GM10248 (cell line): ENCODE measurements around the gene DNAJB1.

ENCODE experiments used
- CTCF ChIA-PET: fragments of 300-600 bp; sonication (Branson Sonifier 250); formaldehyde crosslinking; extraction: SDS; loops from one replicate; lab custom pipeline; 2021; ENCODE audit warnings: antibody characterized with exemption; lab: Yijun Ruan, JAX
- POLR2A ChIA-PET: fragments of 350-650 bp; sonication (Branson Sonifier 250); formaldehyde crosslinking; extraction: SDS; loops from one replicate; lab custom pipeline; 2020; ENCODE audit warnings: antibody characterized with exemption; lab: Yijun Ruan, JAX
- DNase-seq: peaks from one replicate; pipeline ENCODE4 v3.0.0; 2012; ENCODE audit errors: extremely low spot score
- CTCF ChIP-seq: IDR thresholded peaks from 2 replicates; pipeline ENCODE4 v1.5.1; 2012; ENCODE audit warnings: mild to moderate bottlenecking, low read depth; ENCODE audit errors: extremely low read depth, missing control alignments, control extremely low read depth

DNAJB1 gene

GRCh38 chr19:14471436-14472187, 46.6 kb downstream of the DNAJB1 start:
- ChIA-PET CTCF (interaction anchor here (0.6 to 2.6 kb wide), 17 partner anchors 10 to 411 kb away, joined by 3 to 15 read pairs (median 4); partner anchors contain the start of genes ASF1B and DNAJB1), POLR2A (interaction anchor here (0.6 kb wide), 1 partner anchor 143 kb away, joined by 3 read pairs; no protein-coding TSS in a partner anchor)
- no peak for TF ChIP-seq CTCF
- DNase-seq, result no peak

GRCh38 chr19:14470031-14470876, 47.9 kb downstream of the DNAJB1 start:
- ChIA-PET POLR2A (interaction anchor here (0.6 kb wide), 1 partner anchor 219 kb away, joined by 3 read pairs; no protein-coding TSS in a partner anchor), CTCF (interaction anchor here (1.5 kb wide), 1 partner anchor 10 kb away, joined by 3 read pairs; no protein-coding TSS in a partner anchor)
- TF ChIP-seq CTCF, result no peak
- no peak for DNase-seq

GRCh38 chr19:14467816-14468215, 50.4 kb downstream of the DNAJB1 start:
- CTCF ChIA-PET, result interaction anchor here (0.7 to 5.4 kb wide), 5 partner anchors 12 to 331 kb away, joined by 3 to 50 read pairs (median 5); partner anchors contain the start of gene ASF1B

GRCh38 chr19:14467391-14467790, 50.8 kb downstream of the DNAJB1 start:
- ChIA-PET CTCF (interaction anchor here (1.0 to 5.4 kb wide), 6 partner anchors 13 to 331 kb away, joined by 3 to 50 read pairs (median 4); partner anchors contain the start of genes ASF1B and GIPC1), POLR2A (interaction anchor here (0.7 kb wide), 1 partner anchor 76 kb away, joined by 3 read pairs; no protein-coding TSS in a partner anchor)
- DNase-seq, result no peak
- no peak for TF ChIP-seq CTCF

More at GRCh38 chr19:14467816-14468215, 50.4 kb downstream of the DNAJB1 start:
- no peak for TF ChIP-seq CTCF
- DNase-seq, result no peak
- POLR2A ChIA-PET, result no interaction called here
